SU-DHL-6 (cell line): ENCODE results near the gene TMCO4.

Experiments used
- H2AFZ ChIP-seq: fragments of 200-600 bp; sonication (generic); 2 replicates; pipeline ENCODE4 v1.6.1; 2014; ENCODE audit warnings: low read depth, mild to moderate bottlenecking, moderate library complexity, mixed read lengths, antibody characterized with exemption, low read length; ENCODE audit not compliant: severe bottlenecking
- H3F3A ChIP-seq: fragments of 200-600 bp; shearing (Covaris generic); 2 replicates; pipeline ENCODE4 v1.6.0; 2016; ENCODE audit warnings: antibody characterized with exemption, mild to moderate bottlenecking; ENCODE audit not compliant: insufficient read depth
- H3K27ac ChIP-seq: fragments of 200-600 bp; sonication (generic); 2 replicates; pipeline ENCODE4 v1.5.1; 2016; ENCODE audit warnings: low read depth, mild to moderate bottlenecking, low read length, moderate library complexity, mixed read lengths
- H3K27me3 ChIP-seq: fragments of 200-600 bp; sonication (generic), shearing (Covaris generic); 2 replicates; pipeline ENCODE4 v1.6.0; 2014; ENCODE audit warnings: mild to moderate bottlenecking, low read length
- H3K36me3 ChIP-seq: fragments of 200-600 bp; sonication (generic); 2 replicates; pipeline ENCODE4 v1.6.1; 2014; ENCODE audit warnings: mild to moderate bottlenecking, low read length, mixed read lengths
- H3K4me2 ChIP-seq: fragments of 300-600, 200-600 bp; shearing (Covaris generic), sonication (generic); 2 replicates; pipeline ENCODE4 v1.6.0; 2014; ENCODE audit warnings: low read length, low read depth, mild to moderate bottlenecking; ENCODE audit not compliant: poor library complexity, severe bottlenecking
- H3K4me3 ChIP-seq: fragments of 200-600 bp; sonication (generic); 2 replicates; pipeline ENCODE4 v1.5.1; 2014; ENCODE audit warnings: antibody characterized with exemption, low read length, mild to moderate bottlenecking, mixed read lengths; ENCODE audit not compliant: insufficient read depth, poor library complexity, severe bottlenecking
- H3K79me2 ChIP-seq: fragments of 200-600 bp; sonication (generic); 2 replicates; pipeline ENCODE4 v1.6.1; 2014; ENCODE audit warnings: mild to moderate bottlenecking, low read length, moderate library complexity; ENCODE audit not compliant: insufficient read depth
- H3K9ac ChIP-seq: fragments of 200-600 bp; sonication (generic); 2 replicates; pipeline ENCODE4 v1.7.0; 2014; ENCODE audit warnings: mild to moderate bottlenecking, low read length
- H3K9me2 ChIP-seq: fragments of 200-600 bp; sonication (generic); replicated peaks from 2 replicates; pipeline ENCODE4 v1.6.1; 2014; ENCODE audit warnings: low read length; ENCODE audit not compliant: insufficient read depth
- H3K9me3 ChIP-seq: fragments of 200-600 bp; sonication (generic); 2 replicates; pipeline ENCODE4 v1.6.1; 2014; ENCODE audit warnings: low read length, mixed read lengths; ENCODE audit not compliant: insufficient read depth
- H4K20me1 ChIP-seq: fragments of 200-600 bp; sonication (generic); 2 replicates; pipeline ENCODE4 v1.6.1; 2014; ENCODE audit warnings: low read depth, mild to moderate bottlenecking, antibody characterized with exemption, low read length, moderate library complexity, mixed read lengths
- CTCF ChIP-seq: fragments of 200-600 bp; sonication (generic); IDR thresholded peaks from one replicate; pipeline ENCODE4 v1.5.1; 2017; ENCODE audit warnings: antibody characterized with exemption, mild to moderate bottlenecking, low read length, moderate library complexity; ENCODE audit not compliant: insufficient read depth, poor library complexity, severe bottlenecking
- EZH2phosphoT487 ChIP-seq: fragments of 200-600 bp; sonication (generic), shearing (Covaris generic); conservative IDR thresholded peaks from 2 replicates; pipeline ENCODE4 v1.6.1; 2018; ENCODE audit warnings: mild to moderate bottlenecking, antibody characterized with exemption, low read length, moderate library complexity, mixed read lengths

TMCO4 gene

DNA sequence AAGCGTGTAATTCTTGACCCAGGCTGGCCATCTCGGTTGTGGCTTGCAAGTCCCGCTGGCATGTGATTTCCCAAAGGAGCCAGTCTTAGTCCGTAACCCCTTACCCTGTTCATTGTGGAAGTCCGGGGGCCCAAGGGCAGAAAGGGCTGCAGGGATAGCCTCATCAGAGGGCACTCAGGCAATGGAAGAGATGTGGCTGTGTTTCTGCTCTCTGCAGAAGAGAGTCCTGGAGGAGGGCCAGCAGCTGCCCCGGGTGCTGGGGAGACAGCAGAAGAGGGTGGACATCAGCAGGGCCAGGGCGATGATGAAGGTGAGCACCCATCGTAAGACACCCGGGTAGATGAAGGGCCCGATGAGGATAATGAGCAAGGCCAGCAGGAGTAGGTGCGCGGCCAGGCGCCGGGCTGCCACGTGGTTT is 14.5 kb upstream of the TMCO4 start:
- Histone ChIP-seq H3K27ac (no peak overlapping the region), H3K4me2 (no peak overlapping the region), H3K79me2 (no peaks in the 10 kb centered on the region), H2AFZ (no peak overlapping the region), H3K9me3 (no peaks in the 10 kb centered on the region), H3K9ac (no peak overlapping the region), H3F3A (no peaks in the 10 kb centered on the region), H3K27me3 (no peaks in the 10 kb centered on the region), H3K4me3 (no peak overlapping the region), H4K20me1 (no peaks in the 10 kb centered on the region), H3K36me3 (no peaks in the 10 kb centered on the region), H3K9me2 (no peaks in the 10 kb centered on the region)
- TF ChIP-seq EZH2phosphoT487, result no peak
- TF ChIP-seq CTCF, result no peak

DNA sequence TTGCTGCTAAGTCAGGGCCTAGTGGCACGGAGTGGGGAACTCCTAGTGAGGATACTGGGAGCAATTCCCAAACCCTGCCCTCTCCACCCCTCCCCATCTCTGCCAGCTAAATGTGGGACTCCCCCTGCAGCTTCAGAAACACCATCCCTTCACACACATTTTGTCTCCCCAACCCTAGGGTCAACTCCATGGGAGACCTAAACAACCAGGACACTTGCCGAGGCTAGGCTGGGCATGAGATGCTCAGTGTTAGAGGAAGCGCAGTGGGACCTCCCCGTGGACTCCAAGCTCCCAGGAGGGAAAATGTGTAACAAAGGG is 13.9 kb upstream of the TMCO4 start:
- H3K9me3 ChIP-seq, result no peaks in the 10 kb centered on the region
- no peaks in the 10 kb centered on the region for H3K79me2 ChIP-seq
- H3K9me2 ChIP-seq, result no peaks in the 10 kb centered on the region
- H2AFZ ChIP-seq, result no peak overlapping the region
- H3K27me3 ChIP-seq, result no peaks in the 10 kb centered on the region
- no peak overlapping the region for H3K27ac ChIP-seq
- H3F3A ChIP-seq, result no peaks in the 10 kb centered on the region
- no peak overlapping the region for H3K4me3 ChIP-seq
- H3K36me3 ChIP-seq, result no peaks in the 10 kb centered on the region
- H3K9ac ChIP-seq, result no peak overlapping the region
- H3K4me2 ChIP-seq, result no peak overlapping the region
- H4K20me1 ChIP-seq, result no peaks in the 10 kb centered on the region
- TF ChIP-seq EZH2phosphoT487, result no peak

DNA sequence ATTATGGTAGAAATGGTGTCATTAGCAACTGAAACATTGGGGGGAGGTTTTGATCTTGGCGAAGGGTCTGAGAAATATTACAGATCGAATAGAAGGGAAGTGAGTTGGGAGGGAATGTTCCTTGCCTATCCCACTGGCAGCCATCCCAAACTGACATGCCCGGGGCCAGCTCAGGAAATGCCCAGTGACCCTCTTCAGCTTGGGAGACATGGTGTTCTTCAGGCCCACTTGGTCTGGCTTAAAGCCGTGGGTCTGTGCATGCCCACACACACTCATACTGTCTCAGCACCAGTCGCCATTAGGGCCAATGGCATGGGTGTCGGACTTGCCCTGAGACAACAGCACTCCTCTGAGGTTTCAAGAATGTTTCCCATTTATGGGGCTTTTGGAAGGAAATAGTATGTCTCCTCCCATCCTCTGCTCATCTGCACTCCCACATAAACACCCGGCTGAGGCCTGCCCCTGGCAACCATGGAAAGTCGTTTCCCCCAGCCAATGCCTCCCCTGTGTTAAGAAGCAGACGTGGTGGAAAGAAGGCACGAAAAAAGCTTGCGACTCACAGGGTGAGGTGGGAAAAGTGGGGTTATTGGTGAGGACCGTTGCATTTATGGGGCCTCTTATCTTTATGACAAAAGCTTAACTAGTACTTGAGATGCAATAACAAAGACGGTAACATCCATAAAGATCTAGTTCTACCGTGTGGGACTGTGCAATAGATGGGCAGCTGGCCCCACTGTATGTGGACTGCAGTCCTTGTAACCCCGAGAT is 13.3 kb upstream of the TMCO4 start:
- H4K20me1 ChIP-seq, result no peaks in the 10 kb centered on the region
- H3K27me3 ChIP-seq, result no peaks in the 10 kb centered on the region
- H3K9me3 ChIP-seq, result no peaks in the 10 kb centered on the region
- H3K27ac ChIP-seq, result no peak overlapping the region
- no peak overlapping the region for H2AFZ ChIP-seq
- TF ChIP-seq EZH2phosphoT487 (no peak), CTCF (no peak)
- no peak overlapping the region for H3K4me3 ChIP-seq
- H3F3A ChIP-seq, result no peaks in the 10 kb centered on the region
- H3K4me2 ChIP-seq, result no peak overlapping the region
- H3K36me3 ChIP-seq, result no peaks in the 10 kb centered on the region
- H3K79me2 ChIP-seq, result no peaks in the 10 kb centered on the region
- no peak overlapping the region for H3K9ac ChIP-seq
- no peaks in the 10 kb centered on the region for H3K9me2 ChIP-seq

DNA sequence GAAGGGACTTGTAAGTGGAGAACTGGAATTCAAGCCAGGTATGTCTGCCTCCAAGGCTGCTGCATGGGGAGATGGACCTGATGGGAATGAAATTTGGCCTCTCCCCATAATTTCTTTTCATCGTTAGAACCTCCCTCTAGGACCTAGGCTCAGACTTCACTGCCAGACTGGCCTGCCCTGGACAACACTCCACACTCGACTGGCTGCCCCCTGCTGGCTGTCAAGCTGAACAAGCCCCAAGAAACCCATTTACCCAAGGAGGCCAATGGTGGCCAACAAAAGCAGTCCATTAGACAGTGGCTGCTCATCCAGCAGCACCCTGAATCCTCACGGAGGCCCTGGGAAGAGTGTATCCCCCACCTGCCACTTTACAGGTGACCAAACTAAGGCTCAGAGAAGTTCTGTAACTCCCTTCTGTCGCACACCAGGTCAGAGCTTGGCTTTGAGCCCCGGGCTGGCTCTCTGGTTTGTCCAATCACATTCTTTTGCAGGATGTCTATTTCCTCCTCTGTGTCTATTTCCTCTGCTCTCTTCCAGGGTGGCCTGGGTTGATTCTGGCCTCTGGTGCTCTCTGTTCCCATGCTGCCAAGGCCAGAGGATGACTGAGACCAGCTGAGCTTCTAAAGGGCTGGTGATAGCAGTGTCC is 11.6 kb upstream of the TMCO4 start:
- Histone ChIP-seq H3K36me3 (no peaks in the 10 kb centered on the region), H3K27ac (no peak overlapping the region), H3K27me3 (no peaks in the 10 kb centered on the region), H3F3A (no peaks in the 10 kb centered on the region), H3K9me2 (no peaks in the 10 kb centered on the region), H4K20me1 (no peaks in the 10 kb centered on the region), H3K79me2 (no peaks in the 10 kb centered on the region), H2AFZ (no peak overlapping the region), H3K4me2 (no peak overlapping the region), H3K4me3 (no peak overlapping the region), H3K9ac (no peak overlapping the region), H3K9me3 (no peaks in the 10 kb centered on the region)
- TF ChIP-seq EZH2phosphoT487, result no peak
- peak; percentile 45 for TF ChIP-seq CTCF
